Measurements from ENCODE around the gene PGF.
A peak's percentile ranks its signal among the peaks of the same experiment; 100 is the strongest.

Gene PGF

GRCh38 chr14:74898083-74898482 is 57.3 kb downstream of the PGF start:
- H3K27ac Mint-ChIP-seq = no peak overlapping the region
- no peak overlapping the region for H3K4me3 Mint-ChIP-seq
- H3K9me3 Mint-ChIP-seq = no peaks in the 10 kb centered on the region
- no peaks in the 10 kb centered on the region for H3K27me3 Mint-ChIP-seq (ENCODE audit: low read depth, poor library complexity)
- TF ChIP-seq, protein P1, sequence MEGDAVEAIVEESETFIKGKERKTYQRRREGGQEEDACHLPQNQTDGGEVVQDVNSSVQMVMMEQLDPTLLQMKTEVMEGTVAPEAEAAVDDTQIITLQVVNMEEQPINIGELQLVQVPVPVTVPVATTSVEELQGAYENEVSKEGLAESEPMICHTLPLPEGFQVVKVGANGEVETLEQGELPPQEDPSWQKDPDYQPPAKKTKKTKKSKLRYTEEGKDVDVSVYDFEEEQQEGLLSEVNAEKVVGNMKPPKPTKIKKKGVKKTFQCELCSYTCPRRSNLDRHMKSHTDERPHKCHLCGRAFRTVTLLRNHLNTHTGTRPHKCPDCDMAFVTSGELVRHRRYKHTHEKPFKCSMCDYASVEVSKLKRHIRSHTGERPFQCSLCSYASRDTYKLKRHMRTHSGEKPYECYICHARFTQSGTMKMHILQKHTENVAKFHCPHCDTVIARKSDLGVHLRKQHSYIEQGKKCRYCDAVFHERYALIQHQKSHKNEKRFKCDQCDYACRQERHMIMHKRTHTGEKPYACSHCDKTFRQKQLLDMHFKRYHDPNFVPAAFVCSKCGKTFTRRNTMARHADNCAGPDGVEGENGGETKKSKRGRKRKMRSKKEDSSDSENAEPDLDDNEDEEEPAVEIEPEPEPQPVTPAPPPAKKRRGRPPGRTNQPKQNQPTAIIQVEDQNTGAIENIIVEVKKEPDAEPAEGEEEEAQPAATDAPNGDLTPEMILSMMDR (IDR thresholded peaks at IDR 0.05) = no peak
- DNase-seq = no peak
- H3K4me1 Mint-ChIP-seq = peaks cover 8% of the 10 kb centered on the region
- H3K36me3 Mint-ChIP-seq (ENCODE audit: low read depth) = peaks cover 90% of the 10 kb centered on the region

- TF ChIP-seq, protein P1 (IDR thresholded peaks at IDR 0.05) = no peak
- Mint-ChIP-seq H3K27me3 (ENCODE audit: low read depth, poor library complexity) (no peaks in the 10 kb centered on the region), H3K4me3 (no peak overlapping the region), H3K36me3 (ENCODE audit: low read depth) (peaks cover 90% of the 10 kb centered on the region), H3K9me3 (no peaks in the 10 kb centered on the region), H3K27ac (no peak overlapping the region), H3K4me1 (peaks cover 3% of the 10 kb centered on the region)
- DNase-seq = no peak
Measured at GRCh38 chr14:74897642-74898041, 57.8 kb downstream of the PGF start.

DNA sequence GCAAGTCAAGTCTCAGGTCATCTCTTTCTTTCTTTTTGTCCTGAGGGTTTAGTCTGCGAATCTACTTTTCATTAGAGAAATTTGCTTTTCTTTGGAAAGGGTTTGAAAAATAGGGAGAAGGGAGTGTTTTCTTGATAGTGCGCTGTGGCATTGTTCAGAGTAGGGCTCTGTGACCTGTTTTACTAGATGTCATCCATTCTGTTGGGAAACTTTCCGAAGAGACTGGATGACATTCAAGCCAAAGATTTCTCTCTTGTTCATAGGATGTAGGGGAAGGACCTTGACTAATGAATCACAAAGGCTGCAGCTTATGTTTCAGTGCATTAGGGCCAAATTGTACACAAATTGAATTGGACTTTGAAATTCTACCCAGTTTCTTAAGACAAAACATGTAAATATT is 59.0 kb downstream of the PGF start:
- Mint-ChIP-seq H3K9me3 (no peaks in the 10 kb centered on the region), H3K27me3 (ENCODE audit: low read depth, poor library complexity) (no peaks in the 10 kb centered on the region), H3K4me3 (no peak overlapping the region), H3K4me1 (no peaks in the 10 kb centered on the region), H3K36me3 (ENCODE audit: low read depth) (peaks cover 90% of the 10 kb centered on the region), H3K27ac (no peak overlapping the region)
- DNase-seq = no peak
- TF ChIP-seq, protein P1 (IDR thresholded peaks at IDR 0.05) = no peak

GRCh38 chr14:74893614-74894091 is 61.7 kb downstream of the PGF start:
- no peak overlapping the region for H3K4me3 Mint-ChIP-seq
- no peaks in the 10 kb centered on the region for H3K9me3 Mint-ChIP-seq
- no peak overlapping the region for H3K27ac Mint-ChIP-seq
- TF ChIP-seq, protein P1 (IDR thresholded peaks at IDR 0.05) = no peak
- no peak for DNase-seq
- no peaks in the 10 kb centered on the region for H3K27me3 Mint-ChIP-seq (ENCODE audit: low read depth, poor library complexity)
- peaks cover 83% of the 10 kb centered on the region for H3K36me3 Mint-ChIP-seq (ENCODE audit: low read depth)
- peaks cover 5% of the 10 kb centered on the region for H3K4me1 Mint-ChIP-seq

DNA sequence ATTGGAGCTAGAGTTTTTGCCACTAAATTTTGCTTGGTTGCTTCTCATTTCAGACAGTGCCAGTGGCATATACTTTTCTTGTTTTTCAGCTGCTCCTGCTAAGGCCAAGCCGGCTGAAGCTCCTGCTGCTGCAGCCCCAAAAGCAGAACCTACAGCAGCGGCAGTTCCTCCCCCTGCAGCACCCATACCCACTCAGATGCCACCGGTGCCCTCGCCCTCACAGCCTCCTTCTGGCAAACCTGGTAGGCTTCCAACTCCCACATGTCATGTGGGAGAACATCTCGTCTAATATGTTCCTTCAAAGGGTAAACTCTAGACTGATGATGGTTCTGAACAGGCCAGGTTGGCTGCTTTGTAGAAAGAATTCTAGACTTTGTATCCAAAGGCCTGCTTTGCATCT is 62.7 kb downstream of the PGF start:
- Mint-ChIP-seq H3K4me3 (no peak overlapping the region), H3K36me3 (ENCODE audit: low read depth) (peaks cover 74% of the 10 kb centered on the region), H3K27me3 (ENCODE audit: low read depth, poor library complexity) (no peaks in the 10 kb centered on the region), H3K9me3 (no peaks in the 10 kb centered on the region), H3K27ac (no peak overlapping the region), H3K4me1 (peaks cover 14% of the 10 kb centered on the region)
- DNase-seq = no peak
- TF ChIP-seq, protein P1 (IDR thresholded peaks at IDR 0.05) = no peak

- H3K4me3 Mint-ChIP-seq = no peak overlapping the region
- DNase-seq = no peak
- peaks cover 15% of the 10 kb centered on the region for H3K4me1 Mint-ChIP-seq
- peaks cover 66% of the 10 kb centered on the region for H3K36me3 Mint-ChIP-seq (ENCODE audit: low read depth)
- TF ChIP-seq, protein P1 (IDR thresholded peaks at IDR 0.05) = no peak
- H3K27ac Mint-ChIP-seq = peak overlapping the region; percentile 66
- no peaks in the 10 kb centered on the region for H3K27me3 Mint-ChIP-seq (ENCODE audit: low read depth, poor library complexity)
- H3K9me3 Mint-ChIP-seq = no peaks in the 10 kb centered on the region
Measured at GRCh38 chr14:74891870-74892269, 63.5 kb downstream of the PGF start.

Measured in nephron progenitor cell (in vitro differentiated cells).